ENCODE measurements around the gene MAST1.

GRCh38 chr19:12833738-12834565 is 4.4 kb upstream of the MAST1 start:
- TF ChIP-seq POLR2A (IDR thresholded peaks at IDR 0.05; ENCODE audit: low read depth, low read length) (no peak), POLR2AphosphoS5 (IDR thresholded peaks at IDR 0.05; ENCODE audit: low read depth, low read length) (no peak)

All from GM12892 (cell line).